K562 (cell line): ENCODE results near the gene CHIC2. TPM values are rescaled to one million over a fixed set of nuclear protein-coding genes. Genes with fewer than 3 reads are reported as not detected.

Experiments used
- ATAC-seq: fragments of 200-7000 bp; cut with Tn5 transposase; 3 replicates; pipeline ENCODE4 v1.9.1; 2020; ENCODE audit warnings: moderate library complexity
- BruUV-seq: library from RNA; stranded (reverse); fragments of 400-500 nt; replicated peaks from 2 replicates; lab custom pipeline; 2021; lab: Mats Ljungman, UMichigan
- CTCF ChIA-PET: fragments of 300-600 bp; formaldehyde crosslinking; extraction: SDS; loops from one replicate; lab custom pipeline; 2021; ENCODE audit warnings: low intra/inter-chr PET ratio; lab: Yijun Ruan, JAX
- POLR2A ChIA-PET: fragments of 300-600, 350-650 bp; sonication (Branson Sonifier 250); formaldehyde crosslinking; extraction: SDS; loops from one replicate; lab custom pipeline; 2021; ENCODE audit warnings: antibody characterized with exemption, inconsistent platforms; lab: Yijun Ruan, JAX
- DNase-seq, 4 experiments: peaks; one replicate each; pipeline versions ENCODE4 v3.0.0 to v3.0.0-alpha.2; 2011 to 2018; ENCODE audit warnings: low spot score in 3 of 4, mixed read lengths in 3 of 4; ENCODE audit errors: extremely low read depth in 1 of 4
- FAIRE-seq: peaks from 2 replicates; lab custom pipeline; 2011; peaks lifted over from hg19 to GRCh38; lab: Jason Lieb, UNC
- H2AFZ ChIP-seq: 2 replicates; pipeline ENCODE4 v1.6.0; 2011; ENCODE audit warnings: low read depth, low read length, control low read depth, inconsistent platforms
- H3K27ac ChIP-seq: fragments of 200-600 bp; 3 replicates; pipeline ENCODE4 v1.8.0; 2011; ENCODE audit warnings: low read depth, mild to moderate bottlenecking, control low read depth, inconsistent platforms, low read length, moderate library complexity, mixed read lengths; ENCODE audit errors: extremely low read depth
- H3K27me3 ChIP-seq, 2 experiments: fragments of 300-600 bp in 1 of 2; 2 replicates in 1 of 2; 3 replicates in 1 of 2; pipeline versions ENCODE4 v1.6.0 to v1.8.0; 2011; ENCODE audit warnings: inconsistent platforms in 2 of 2, low read length in 2 of 2, mild to moderate bottlenecking in 1 of 2, mixed read lengths in 1 of 2, moderate library complexity in 1 of 2; ENCODE audit not compliant: control insufficient read depth in 2 of 2, insufficient read depth in 2 of 2
- H3K36me3 ChIP-seq: fragments of 300-600 bp; 3 replicates; pipeline ENCODE4 v1.8.0; 2011; ENCODE audit warnings: mild to moderate bottlenecking, low read length, inconsistent platforms; ENCODE audit not compliant: control insufficient read depth, insufficient read depth
- H3K4me1 ChIP-seq, 2 experiments: fragments of 200-600 bp in 1 of 2; replicated peaks in 1 of 2; 2 replicates in 1 of 2; 3 replicates in 1 of 2; pipeline versions ENCODE4 v1.5.1 to v1.8.0; 2011; ENCODE audit warnings: inconsistent platforms in 2 of 2, low read length in 2 of 2, mild to moderate bottlenecking in 1 of 2, mixed read lengths in 1 of 2, moderate library complexity in 1 of 2; ENCODE audit not compliant: control insufficient read depth in 2 of 2, insufficient read depth in 2 of 2
- H3K4me2 ChIP-seq: 2 replicates; pipeline ENCODE4 v1.6.1; 2011; ENCODE audit warnings: low read length, control low read depth, inconsistent platforms, mixed read lengths; ENCODE audit not compliant: insufficient read depth
- H3K4me3 ChIP-seq: fragments of 200-600 bp; sonication (generic), shearing (Covaris generic); 2 replicates; pipeline ENCODE4 v1.5.1; 2016; ENCODE audit warnings: control low read depth, inconsistent platforms
- H3K79me2 ChIP-seq: fragments of 200-600 bp; 3 replicates; pipeline ENCODE4 v1.8.0; 2011; ENCODE audit warnings: low read length, inconsistent platforms; ENCODE audit not compliant: control insufficient read depth, insufficient read depth
- H3K9ac ChIP-seq, 2 experiments: 2 replicates each; pipeline versions ENCODE4 v1.6.0 to v1.6.1; 2011; ENCODE audit warnings: low read depth in 2 of 2, low read length in 2 of 2, control low read depth in 1 of 2, inconsistent platforms in 1 of 2, mild to moderate bottlenecking in 1 of 2, mixed read lengths in 1 of 2; ENCODE audit not compliant: insufficient read depth in 1 of 2
- H3K9me1 ChIP-seq: one replicate; pipeline ENCODE4 v1.6.0; 2011; ENCODE audit warnings: inconsistent platforms, mild to moderate bottlenecking, low read length, moderate library complexity; ENCODE audit not compliant: control insufficient read depth, insufficient read depth
- H3K9me3 ChIP-seq: replicated peaks from 2 replicates; pipeline ENCODE4 v1.5.1; 2011; ENCODE audit warnings: low read depth, low read length, inconsistent platforms; ENCODE audit not compliant: control insufficient read depth, insufficient read depth
- H4K20me1 ChIP-seq: replicated peaks from 2 replicates; pipeline ENCODE4 v1.6.1; 2011; ENCODE audit warnings: low read length, inconsistent platforms, mixed read lengths; ENCODE audit not compliant: control insufficient read depth, insufficient read depth
- EGR1 ChIP-seq: fragments of 450-650 bp; conservative IDR thresholded peaks from 2 replicates; pipeline ENCODE4 v1.6.1; 2017; ENCODE audit warnings: mild to moderate bottlenecking
- ILK ChIP-seq: fragments of 450-650 bp; IDR thresholded peaks from 2 replicates; pipeline ENCODE4 v1.6.1; 2016; ENCODE audit warnings: missing genetic modification characterization, low read depth, mild to moderate bottlenecking, missing compliant biosample characterization, moderate library complexity, borderline replicate concordance
- SPI1 ChIP-seq: IDR thresholded peaks from 2 replicates; pipeline ENCODE4 v1.6.1; 2011; ENCODE audit warnings: low read depth, low read length, control low read depth, borderline replicate concordance
- WGBS: fragments of 100-300 bp; shearing (Covaris generic); methylation state at CpG from one replicate; pipeline ENCODE4 v1.1.6; 2016; ENCODE audit warnings: low coverage, mixed read lengths; ENCODE audit not compliant: insufficient coverage; ENCODE audit errors: missing lambda C conversion rate; 5-methylcytosine and 5-hydroxymethylcytosine counted together
- in situ Hi-C: fragments of 300-500 bp; cut with MboI; formaldehyde crosslinking; loops from 4 replicates; pipeline ENCODE4 v1.15.0; 2018; ENCODE audit warnings: inconsistent platforms, mixed read lengths
- intact Hi-C: fragments of 100-400 bp; cut with micrococcal nuclease; formaldehyde crosslinking; loops from 2 replicates; pipeline ENCODE4 v1.14.2; 2022
- polyA plus RNA-seq, 8 experiments: library from polyadenylated mRNA; depleted of rRNA in 4 of 8; stranded (reverse) in 5 of 8; unstranded in 3 of 8; fragments of >200 nt; fragmentation: Nextera tagmentation in 2 of 8; fragmentation: Illumina TruSeq in 1 of 8; extraction: Ambion mirVana in 2 of 8; extraction: Trizol in 1 of 8; gene quantifications; 2 replicates each; pipeline versions ENCODE4 v1.2.1 to v1.2.3, GENCODE V29; 2011 to 2014; ENCODE audit warnings: inconsistent platforms in 1 of 8, missing spikeins in 1 of 8
- total RNA-seq, 7 experiments: library from RNA; depleted of rRNA in 6 of 7; stranded (reverse); fragments of >200 nt in 6 of 7; fragmentation: Illumina TruSeq in 2 of 7; extraction: Trizol in 2 of 7; gene quantifications; 2 replicates each; pipeline versions ENCODE4 v1.2.1 to v1.2.3, GENCODE V29; 2011 to 2021; ENCODE audit warnings: low replicate concordance in 1 of 7
- TF ChIP-seq, protein P1 (sequence below): fragments of 450-650 bp; IDR thresholded peaks from 2 replicates; pipeline ENCODE4 v1.6.1; 2016; ENCODE audit warnings: low read depth, mild to moderate bottlenecking, moderate library complexity
- TF ChIP-seq, protein P2 (sequence below): IDR thresholded peaks from 2 replicates; pipeline ENCODE4 v1.6.1; 2011; ENCODE audit warnings: borderline replicate concordance, low read depth, mild to moderate bottlenecking, moderate library complexity, low read length; ENCODE audit not compliant: insufficient read depth, poor library complexity, severe bottlenecking

Gene CHIC2
- total and polyA plus RNA-seq, 9 of the 15 experiments (the other 6 are each of a cell fraction or from before 2014, with no cell fraction given) = 0.89 to 25.1 (median 12.1) TPM

- intact Hi-C loops = no loop called here
- Histone ChIP-seq H4K20me1 (no peaks in the 10 kb centered on the region), H3K9me1 (no peaks in the 10 kb centered on the region), H3K4me2 (no peak overlapping the region), H3K36me3 (no peaks in the 10 kb centered on the region), H3K79me2 (no peaks in the 10 kb centered on the region), H3K27ac (no peak overlapping the region), H3K9ac (no peak overlapping the region), H2AFZ (no peak overlapping the region), H3K4me1 (no peaks in the 10 kb centered on the region), H3K4me3 (no peak overlapping the region), H3K27me3 (no peaks in the 10 kb centered on the region; a peak in 2 of 5 replicates), H3K9me3 (no peaks in the 10 kb centered on the region)
- in situ Hi-C loops = no loop called here
- ATAC-seq (no peak), DNase-seq (no peak), FAIRE-seq (peak; percentile 32)
- TF ChIP-seq ILK = no peak
- TF ChIP-seq, protein P1, sequence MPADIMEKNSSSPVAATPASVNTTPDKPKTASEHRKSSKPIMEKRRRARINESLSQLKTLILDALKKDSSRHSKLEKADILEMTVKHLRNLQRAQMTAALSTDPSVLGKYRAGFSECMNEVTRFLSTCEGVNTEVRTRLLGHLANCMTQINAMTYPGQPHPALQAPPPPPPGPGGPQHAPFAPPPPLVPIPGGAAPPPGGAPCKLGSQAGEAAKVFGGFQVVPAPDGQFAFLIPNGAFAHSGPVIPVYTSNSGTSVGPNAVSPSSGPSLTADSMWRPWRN = no peak
- TF ChIP-seq, protein P2, sequence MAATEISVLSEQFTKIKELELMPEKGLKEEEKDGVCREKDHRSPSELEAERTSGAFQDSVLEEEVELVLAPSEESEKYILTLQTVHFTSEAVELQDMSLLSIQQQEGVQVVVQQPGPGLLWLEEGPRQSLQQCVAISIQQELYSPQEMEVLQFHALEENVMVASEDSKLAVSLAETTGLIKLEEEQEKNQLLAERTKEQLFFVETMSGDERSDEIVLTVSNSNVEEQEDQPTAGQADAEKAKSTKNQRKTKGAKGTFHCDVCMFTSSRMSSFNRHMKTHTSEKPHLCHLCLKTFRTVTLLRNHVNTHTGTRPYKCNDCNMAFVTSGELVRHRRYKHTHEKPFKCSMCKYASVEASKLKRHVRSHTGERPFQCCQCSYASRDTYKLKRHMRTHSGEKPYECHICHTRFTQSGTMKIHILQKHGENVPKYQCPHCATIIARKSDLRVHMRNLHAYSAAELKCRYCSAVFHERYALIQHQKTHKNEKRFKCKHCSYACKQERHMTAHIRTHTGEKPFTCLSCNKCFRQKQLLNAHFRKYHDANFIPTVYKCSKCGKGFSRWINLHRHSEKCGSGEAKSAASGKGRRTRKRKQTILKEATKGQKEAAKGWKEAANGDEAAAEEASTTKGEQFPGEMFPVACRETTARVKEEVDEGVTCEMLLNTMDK = no peak
- no peak for TF ChIP-seq SPI1
- TF ChIP-seq EGR1 = 0 out of 2 replicates have a peak, but pooled peaks have one; percentile 15
- CTCF ChIA-PET = no interaction called here
- BruUV-seq = no TSS peak
- 15% methylated on average over 4 of the region's 4 CpGs for WGBS
- POLR2A ChIA-PET = interaction anchor here (0.7 kb wide), 1 partner anchor 174 kb away, joined by 3 read pairs; no protein-coding TSS in a partner anchor
Measured at GRCh38 chr4:53990641-53991040, 73.8 kb downstream of the CHIC2 start.
